Vagina (tissue), 2 donors: Measurements from ENCODE around the gene PIK3CG. TPM values are rescaled to one million over a fixed set of nuclear protein-coding genes. Genes with fewer than 3 reads are reported as not detected.

ENCODE experiments used
- DNase-seq, 2 donors: peaks; one replicate each; pipeline ENCODE4 v3.0.0-alpha.2; 2017; ENCODE audit errors: extremely low spot score in 2 of 2
- H3K27ac ChIP-seq: fragments of 200-600 bp; sonication (generic); one replicate; pipeline ENCODE4 v1.5.1; 2019
- H3K27me3 ChIP-seq: fragments of 200-600 bp; sonication (generic); one replicate; pipeline ENCODE4 v1.5.1; 2019
- H3K36me3 ChIP-seq, 2 donors: fragments of 200-600 bp; sonication (generic); one replicate each; pipeline ENCODE4 v1.5.1; 2017 to 2019
- H3K4me1 ChIP-seq: fragments of 200-600 bp; sonication (generic); one replicate; pipeline ENCODE4 v1.5.1; 2019
- H3K4me3 ChIP-seq, 2 donors: fragments of 200-600 bp; sonication (generic); 1 replicate in 1 of 2; 2 replicates in 1 of 2; pipeline ENCODE4 v1.5.1; 2016 to 2019
- H3K9me3 ChIP-seq: fragments of 200-600 bp; sonication (generic); one replicate; pipeline ENCODE4 v1.5.1; 2019
- POLR2A ChIP-seq, 2 donors: fragments of 450-650 bp; IDR thresholded peaks; one replicate each; pipeline ENCODE4 v1.6.1; 2017; ENCODE audit warnings: antibody characterized with exemption in 2 of 2, mild to moderate bottlenecking in 2 of 2, moderate library complexity in 2 of 2
- POLR2AphosphoS5 ChIP-seq, 2 donors: sonication (generic); formaldehyde crosslinking; IDR thresholded peaks; one replicate each; pipeline ENCODE4 v1.9.0; 2017; ENCODE audit warnings: antibody characterized with exemption in 2 of 2, mild to moderate bottlenecking in 2 of 2, low read depth in 1 of 2; ENCODE audit not compliant: insufficient read depth in 1 of 2
- intact Hi-C: fragments of 100-400 bp; cut with DNase I; formaldehyde crosslinking; loops from one replicate; pipeline ENCODE4 v1.15.1; 2023
- total RNA-seq: library from RNA; depleted of rRNA; stranded (reverse); fragments of >200 nt; gene quantifications from one replicate; pipeline ENCODE4 v1.2.3, GENCODE V29; 2016
- TF ChIP-seq, protein P1 (sequence below), 3 experiments: fragments of 450-650 bp in 2 of 3; fragments of 200-600 bp in 1 of 3; sonication (generic) in 1 of 3; IDR thresholded peaks; one replicate each; pipeline ENCODE4 v1.5.1; 2017 to 2019; ENCODE audit warnings: antibody characterized with exemption in 3 of 3, mild to moderate bottlenecking in 2 of 3, moderate library complexity in 2 of 3

PIK3CG gene
- total RNA-seq, 1 donor from 2014 or later = 4.4 TPM

DNA sequence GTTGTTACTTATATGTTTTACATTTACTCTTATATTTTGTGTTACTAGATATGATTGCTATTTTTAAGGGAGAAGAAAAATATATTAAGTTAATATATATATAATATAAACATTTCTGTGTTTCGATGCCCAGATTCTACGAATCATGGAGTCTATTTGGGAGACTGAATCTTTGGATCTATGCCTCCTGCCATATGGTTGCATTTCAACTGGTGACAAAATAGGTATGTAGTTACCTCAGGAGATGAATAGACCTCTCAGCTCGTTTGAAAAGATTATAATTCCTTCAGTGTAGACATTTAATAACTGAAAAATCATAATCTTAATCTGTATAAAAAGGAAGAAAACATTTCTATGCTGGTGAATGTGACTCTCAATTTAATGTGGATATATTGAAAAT is 16.9 kb downstream of the PIK3CG start:
- intact Hi-C loops = no loop called here
- no peaks in the 10 kb centered on the region for H3K4me1 ChIP-seq
- no peak for DNase-seq
- no peaks in the 10 kb centered on the region for H3K27me3 ChIP-seq
- H3K36me3 ChIP-seq = no peaks in the 10 kb centered on the region
- no peak overlapping the region for H3K27ac ChIP-seq
- no peak overlapping the region for H3K4me3 ChIP-seq
- no peaks in the 10 kb centered on the region for H3K9me3 ChIP-seq
- TF ChIP-seq POLR2AphosphoS5 (IDR thresholded peaks at IDR 0.05; ENCODE audit: insufficient read depth in 1 of 2, low read depth in 1 of 2) (no peak), POLR2A (IDR thresholded peaks at IDR 0.05) (no peak)
- TF ChIP-seq, protein P1, sequence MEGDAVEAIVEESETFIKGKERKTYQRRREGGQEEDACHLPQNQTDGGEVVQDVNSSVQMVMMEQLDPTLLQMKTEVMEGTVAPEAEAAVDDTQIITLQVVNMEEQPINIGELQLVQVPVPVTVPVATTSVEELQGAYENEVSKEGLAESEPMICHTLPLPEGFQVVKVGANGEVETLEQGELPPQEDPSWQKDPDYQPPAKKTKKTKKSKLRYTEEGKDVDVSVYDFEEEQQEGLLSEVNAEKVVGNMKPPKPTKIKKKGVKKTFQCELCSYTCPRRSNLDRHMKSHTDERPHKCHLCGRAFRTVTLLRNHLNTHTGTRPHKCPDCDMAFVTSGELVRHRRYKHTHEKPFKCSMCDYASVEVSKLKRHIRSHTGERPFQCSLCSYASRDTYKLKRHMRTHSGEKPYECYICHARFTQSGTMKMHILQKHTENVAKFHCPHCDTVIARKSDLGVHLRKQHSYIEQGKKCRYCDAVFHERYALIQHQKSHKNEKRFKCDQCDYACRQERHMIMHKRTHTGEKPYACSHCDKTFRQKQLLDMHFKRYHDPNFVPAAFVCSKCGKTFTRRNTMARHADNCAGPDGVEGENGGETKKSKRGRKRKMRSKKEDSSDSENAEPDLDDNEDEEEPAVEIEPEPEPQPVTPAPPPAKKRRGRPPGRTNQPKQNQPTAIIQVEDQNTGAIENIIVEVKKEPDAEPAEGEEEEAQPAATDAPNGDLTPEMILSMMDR (IDR thresholded peaks at IDR 0.05) = no peak

DNA sequence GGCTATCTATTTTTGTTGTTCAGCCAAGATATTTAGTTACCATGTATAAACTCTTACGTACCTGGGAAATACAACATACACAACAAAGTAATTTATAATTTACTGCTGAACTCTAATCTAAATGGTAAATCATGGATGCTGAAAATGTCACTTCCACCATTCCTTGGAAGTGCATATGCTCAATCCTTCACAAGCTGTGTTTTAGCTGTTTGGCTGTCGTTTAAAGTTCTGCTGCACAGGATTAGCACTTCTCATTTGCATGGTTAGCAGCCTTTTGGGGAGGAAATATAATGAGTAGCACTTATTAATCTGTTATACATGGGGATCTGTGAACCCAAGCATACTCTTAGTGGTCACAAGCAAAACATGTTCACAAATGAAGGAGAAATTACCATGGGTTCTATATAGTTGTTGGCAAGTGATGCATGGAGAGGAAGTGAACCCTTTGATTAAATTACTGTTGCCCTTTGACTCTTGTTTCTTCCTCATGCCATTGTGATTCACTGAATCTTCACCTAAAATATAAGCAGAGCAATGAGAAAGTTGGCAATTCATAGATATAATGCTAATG is 18.5 kb downstream of the PIK3CG start:
- DNase-seq = no peak
- TF ChIP-seq, protein P1 (IDR thresholded peaks at IDR 0.05) = no peak
- TF ChIP-seq POLR2AphosphoS5 (IDR thresholded peaks at IDR 0.05; ENCODE audit: insufficient read depth in 1 of 2, low read depth in 1 of 2) (no peak), POLR2A (IDR thresholded peaks at IDR 0.05) (no peak)
- no peak overlapping the region for H3K4me3 ChIP-seq
- intact Hi-C loops = no loop called here
- H3K4me1 ChIP-seq = no peaks in the 10 kb centered on the region
- H3K36me3 ChIP-seq = no peaks in the 10 kb centered on the region
- no peak overlapping the region for H3K27ac ChIP-seq
- H3K9me3 ChIP-seq = no peaks in the 10 kb centered on the region
- no peaks in the 10 kb centered on the region for H3K27me3 ChIP-seq

DNA sequence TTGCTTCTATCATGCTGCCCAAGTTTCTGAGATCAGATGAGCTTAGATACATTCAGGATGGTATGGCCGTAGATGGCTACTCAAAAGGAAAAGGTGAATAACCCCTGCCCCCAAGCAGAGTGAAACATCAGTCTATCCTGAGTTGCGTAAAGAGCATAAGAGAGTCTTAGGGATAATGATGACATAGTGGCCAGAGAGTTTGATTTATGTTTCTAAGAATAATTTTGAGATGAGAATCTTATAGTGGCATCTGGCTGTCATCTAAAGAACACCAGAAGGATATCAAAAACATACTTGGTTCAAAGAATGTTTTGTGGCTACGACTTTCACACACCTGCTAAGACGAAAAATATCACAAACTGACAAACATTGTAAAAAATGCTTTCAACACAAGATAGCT is 20.6 kb downstream of the PIK3CG start:
- no peaks in the 10 kb centered on the region for H3K9me3 ChIP-seq
- no peak overlapping the region for H3K27ac ChIP-seq
- no peaks in the 10 kb centered on the region for H3K4me1 ChIP-seq
- H3K27me3 ChIP-seq = no peaks in the 10 kb centered on the region
- no peak for TF ChIP-seq POLR2AphosphoS5 (IDR thresholded peaks at IDR 0.05; ENCODE audit: insufficient read depth in 1 of 2, low read depth in 1 of 2)
- no peak for TF ChIP-seq POLR2A (IDR thresholded peaks at IDR 0.05)
- TF ChIP-seq, protein P1 (IDR thresholded peaks at IDR 0.05) = no peak
- no peaks in the 10 kb centered on the region for H3K36me3 ChIP-seq
- H3K4me3 ChIP-seq = no peak overlapping the region
- no peak for DNase-seq
- intact Hi-C loops = no loop called here

DNA sequence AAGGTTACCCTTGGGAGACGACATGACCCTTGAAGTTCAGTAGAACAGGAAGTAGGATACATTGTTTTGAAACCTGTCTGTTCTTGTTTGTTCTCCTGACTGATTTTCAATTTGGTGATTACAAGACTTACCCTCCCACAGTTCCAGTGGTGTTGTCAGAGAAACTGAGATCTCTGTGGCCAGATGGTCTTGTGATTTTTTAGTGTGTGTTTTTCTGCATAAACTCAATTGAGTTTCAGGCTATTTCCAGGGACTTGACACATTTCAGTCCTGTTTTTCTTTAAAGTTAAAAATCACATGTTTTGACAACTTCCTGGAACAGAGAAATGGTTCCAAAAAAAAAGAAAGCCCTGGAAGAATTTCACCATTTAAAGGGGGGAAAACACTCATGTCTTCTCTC is 22.3 kb downstream of the PIK3CG start:
- Histone ChIP-seq H3K27me3 (no peaks in the 10 kb centered on the region), H3K36me3 (no peaks in the 10 kb centered on the region), H3K27ac (no peak overlapping the region), H3K4me3 (no peak overlapping the region), H3K4me1 (no peaks in the 10 kb centered on the region), H3K9me3 (no peaks in the 10 kb centered on the region)
- DNase-seq = no peak
- intact Hi-C loops = no loop called here
- TF ChIP-seq, protein P1 (IDR thresholded peaks at IDR 0.05) = no peak
- TF ChIP-seq POLR2A (IDR thresholded peaks at IDR 0.05) (no peak), POLR2AphosphoS5 (IDR thresholded peaks at IDR 0.05; ENCODE audit: insufficient read depth in 1 of 2, low read depth in 1 of 2) (no peak)

DNA sequence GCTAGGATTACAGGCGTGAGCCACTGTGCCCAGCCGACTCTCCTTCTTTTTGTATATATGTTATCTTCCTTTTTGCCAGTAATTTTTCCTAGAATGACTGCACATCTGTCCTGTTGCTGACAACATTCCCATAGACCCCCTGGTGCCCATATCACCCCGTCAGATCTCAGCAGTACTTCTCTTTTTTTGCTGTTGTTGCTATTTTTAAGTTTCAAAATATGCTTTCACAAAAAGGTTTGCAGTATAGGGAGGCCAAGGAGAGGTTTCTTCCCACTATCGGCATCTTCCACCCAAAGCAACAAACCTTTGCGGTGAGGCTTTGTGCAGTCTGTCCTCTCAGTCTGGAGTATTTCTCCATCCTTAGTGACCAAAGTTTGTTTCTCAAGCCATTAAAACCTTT is 23.1 kb downstream of the PIK3CG start:
- H3K27me3 ChIP-seq = no peaks in the 10 kb centered on the region
- DNase-seq = no peak
- H3K4me3 ChIP-seq = no peak overlapping the region
- intact Hi-C loops = no loop called here
- no peaks in the 10 kb centered on the region for H3K9me3 ChIP-seq
- TF ChIP-seq, protein P1 (IDR thresholded peaks at IDR 0.05) = no peak
- TF ChIP-seq POLR2A (IDR thresholded peaks at IDR 0.05) (no peak), POLR2AphosphoS5 (IDR thresholded peaks at IDR 0.05; ENCODE audit: insufficient read depth in 1 of 2, low read depth in 1 of 2) (no peak)
- no peaks in the 10 kb centered on the region for H3K36me3 ChIP-seq
- H3K27ac ChIP-seq = no peak overlapping the region
- H3K4me1 ChIP-seq = no peaks in the 10 kb centered on the region
